Fibroblast of mammary gland (primary cell): Measurements from ENCODE around the gene UBTD2.
"Not testable (repeated sequence)": the region's sequence is repeated elsewhere in the genome, so short reads cannot be mapped to it uniquely, and the experiment has no call there.

Experiments used
- DNase-seq: peaks from one replicate; pipeline ENCODE4 v3.0.0-alpha.2; 2010; ENCODE audit warnings: low read depth
- H3K4me3 ChIP-seq: 2 replicates; pipeline ENCODE4 v1.5.1; 2011; ENCODE audit warnings: low read depth, mild to moderate bottlenecking, low read length, moderate library complexity; ENCODE audit not compliant: control insufficient read depth
- TF ChIP-seq, protein P1 (sequence below): conservative IDR thresholded peaks from 2 replicates; pipeline ENCODE4 v1.5.1; 2011; ENCODE audit warnings: low read depth, low read length, inconsistent platforms; ENCODE audit not compliant: control insufficient read depth, insufficient read depth

The UBTD2 gene, protein sequence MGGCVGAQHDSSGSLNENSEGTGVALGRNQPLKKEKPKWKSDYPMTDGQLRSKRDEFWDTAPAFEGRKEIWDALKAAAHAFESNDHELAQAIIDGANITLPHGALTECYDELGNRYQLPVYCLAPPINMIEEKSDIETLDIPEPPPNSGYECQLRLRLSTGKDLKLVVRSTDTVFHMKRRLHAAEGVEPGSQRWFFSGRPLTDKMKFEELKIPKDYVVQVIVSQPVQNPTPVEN

DNA sequence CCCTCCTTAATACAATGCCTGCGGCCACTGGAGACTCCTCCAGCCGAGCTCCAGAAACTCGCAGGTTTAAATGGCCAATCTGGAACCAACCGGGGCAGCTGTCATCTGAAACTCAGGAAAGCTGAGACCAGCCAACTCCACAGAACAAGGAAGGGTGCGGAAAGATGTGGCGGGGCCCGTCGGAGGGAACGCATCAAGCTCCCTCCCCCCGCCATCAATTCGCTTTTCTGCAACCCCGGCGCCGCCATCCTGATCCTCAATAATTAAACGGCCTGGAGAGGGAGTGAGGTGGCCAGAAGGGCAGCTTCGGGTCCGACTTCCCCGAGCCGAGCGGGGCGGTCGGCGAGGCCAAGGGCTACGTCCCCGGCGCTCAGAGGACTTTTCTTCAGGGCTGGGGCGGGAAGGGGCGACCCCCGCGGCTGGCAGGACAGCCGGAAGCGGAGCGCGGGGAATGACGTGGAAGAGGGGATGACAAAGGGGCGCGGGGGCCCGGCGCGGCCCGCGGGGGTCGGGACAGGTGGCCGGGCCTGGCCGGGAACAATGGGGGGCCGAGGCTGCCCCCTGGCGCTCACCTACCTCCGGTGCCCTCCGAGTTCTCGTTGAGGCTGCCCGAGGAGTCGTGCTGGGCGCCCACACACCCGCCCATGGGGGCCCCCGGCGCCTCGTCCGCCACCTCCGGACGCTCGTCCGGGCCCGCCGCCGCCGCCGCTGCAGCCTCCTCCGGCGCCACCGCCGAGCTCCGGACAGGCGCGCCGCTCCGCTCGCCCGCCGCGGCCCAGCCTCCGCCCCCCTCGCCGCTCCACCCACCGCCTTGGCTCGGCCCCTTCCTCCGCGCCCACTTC, at the start of gene UBTD2:
Gene UBTD2 (minus strand): TSS at position 745 of the 842 bp plus-strand sequence. CDS start 99 bp downstream, at position 646.
- TF ChIP-seq, protein P1, sequence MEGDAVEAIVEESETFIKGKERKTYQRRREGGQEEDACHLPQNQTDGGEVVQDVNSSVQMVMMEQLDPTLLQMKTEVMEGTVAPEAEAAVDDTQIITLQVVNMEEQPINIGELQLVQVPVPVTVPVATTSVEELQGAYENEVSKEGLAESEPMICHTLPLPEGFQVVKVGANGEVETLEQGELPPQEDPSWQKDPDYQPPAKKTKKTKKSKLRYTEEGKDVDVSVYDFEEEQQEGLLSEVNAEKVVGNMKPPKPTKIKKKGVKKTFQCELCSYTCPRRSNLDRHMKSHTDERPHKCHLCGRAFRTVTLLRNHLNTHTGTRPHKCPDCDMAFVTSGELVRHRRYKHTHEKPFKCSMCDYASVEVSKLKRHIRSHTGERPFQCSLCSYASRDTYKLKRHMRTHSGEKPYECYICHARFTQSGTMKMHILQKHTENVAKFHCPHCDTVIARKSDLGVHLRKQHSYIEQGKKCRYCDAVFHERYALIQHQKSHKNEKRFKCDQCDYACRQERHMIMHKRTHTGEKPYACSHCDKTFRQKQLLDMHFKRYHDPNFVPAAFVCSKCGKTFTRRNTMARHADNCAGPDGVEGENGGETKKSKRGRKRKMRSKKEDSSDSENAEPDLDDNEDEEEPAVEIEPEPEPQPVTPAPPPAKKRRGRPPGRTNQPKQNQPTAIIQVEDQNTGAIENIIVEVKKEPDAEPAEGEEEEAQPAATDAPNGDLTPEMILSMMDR = no peak
- DNase-seq = peak; percentile 59
- H3K4me3 ChIP-seq = peak within 1 kb of the TSS; percentile 72

DNA sequence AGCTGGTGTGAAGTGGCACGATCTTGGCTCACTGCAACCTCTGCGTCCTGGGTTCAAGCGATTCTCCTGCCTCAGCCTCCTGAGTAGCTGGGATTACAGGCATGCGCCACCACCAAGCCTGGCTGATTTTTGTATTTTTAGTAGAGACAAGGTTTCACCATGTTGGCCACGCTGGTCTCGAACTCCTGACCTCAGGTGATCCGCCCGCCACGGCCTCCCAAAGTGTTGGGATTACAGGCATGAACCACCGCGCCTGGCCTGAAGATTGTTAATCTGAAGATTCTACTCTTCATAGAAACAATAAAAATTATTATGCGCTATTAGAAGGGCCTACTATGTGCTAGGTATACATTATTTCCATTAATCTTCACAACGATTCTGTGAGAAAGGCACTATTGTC, 43.3 kb upstream of the UBTD2 start:
- H3K4me3 ChIP-seq, DNase-seq: not testable (repeated sequence)

DNA sequence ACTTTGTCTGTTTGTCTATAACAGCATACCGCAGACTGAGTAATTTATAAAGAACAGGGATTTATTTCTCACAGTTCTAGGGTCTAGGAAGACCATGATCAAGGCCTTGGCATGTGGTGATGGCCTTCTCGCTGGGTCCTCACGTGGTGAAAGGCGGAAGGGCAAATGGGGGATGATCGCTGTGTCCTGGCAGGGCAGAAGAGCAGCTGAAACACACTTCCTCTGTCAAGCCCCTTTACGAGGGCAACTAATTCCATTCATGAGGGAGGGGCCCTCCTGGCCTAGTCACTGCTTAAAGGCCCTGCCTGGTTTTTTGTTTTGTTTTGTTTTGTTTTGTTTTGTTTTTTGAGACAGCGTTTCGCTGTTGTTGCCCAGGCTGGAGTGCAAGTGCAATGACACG, 41.9 kb upstream of the UBTD2 start:
- DNase-seq = no peak
- H3K4me3 ChIP-seq = no peak overlapping the region
- TF ChIP-seq, protein P1 = no peak

DNA sequence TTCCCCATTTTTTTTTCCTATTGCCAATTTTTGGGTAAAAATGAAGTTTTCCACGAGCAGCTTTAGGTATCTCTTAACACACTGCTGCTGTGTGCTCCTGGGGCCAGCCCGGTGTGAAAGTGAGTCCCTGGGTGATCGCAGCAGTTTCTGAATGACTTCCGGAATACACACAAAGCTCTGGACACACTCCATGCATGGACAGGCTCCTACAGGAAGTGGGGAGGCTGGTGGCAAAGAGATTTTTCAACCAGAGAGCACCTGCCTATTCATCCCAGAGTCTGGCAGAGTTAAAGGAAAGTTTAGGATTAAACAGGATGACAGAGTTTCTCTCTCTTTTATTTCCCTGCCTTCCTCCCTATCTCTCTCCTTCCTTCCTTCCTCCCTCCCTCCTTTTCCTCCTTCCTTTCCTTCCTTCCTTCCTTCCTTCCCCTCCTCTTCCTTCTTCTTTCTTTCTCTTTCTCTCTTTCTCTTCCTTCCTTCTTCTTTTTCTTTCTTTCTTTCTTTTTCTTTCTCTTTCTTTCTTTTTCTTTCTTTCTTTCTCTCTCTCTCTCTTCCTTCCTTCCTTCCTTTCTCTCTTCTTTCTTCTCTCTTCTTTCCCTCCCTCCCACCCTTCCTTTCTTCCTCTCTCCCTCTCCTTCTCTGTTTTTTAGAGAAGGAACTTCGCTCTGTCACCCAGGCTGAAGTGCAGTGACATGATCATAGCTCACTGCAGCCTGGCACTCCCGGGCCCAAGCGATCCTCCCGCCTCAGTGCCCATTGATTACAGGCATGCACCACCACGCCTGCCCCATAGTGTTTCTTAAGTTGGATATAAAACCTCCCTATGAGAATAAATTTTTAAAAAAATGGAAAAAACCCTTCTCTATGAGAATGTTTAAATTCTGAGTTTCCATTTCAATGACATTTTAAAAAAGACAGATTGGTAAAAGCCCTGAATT, 38.7 kb upstream of the UBTD2 start:
- TF ChIP-seq, protein P1 = no peak
- H3K4me3 ChIP-seq = no peak overlapping the region
- no peak for DNase-seq

DNA sequence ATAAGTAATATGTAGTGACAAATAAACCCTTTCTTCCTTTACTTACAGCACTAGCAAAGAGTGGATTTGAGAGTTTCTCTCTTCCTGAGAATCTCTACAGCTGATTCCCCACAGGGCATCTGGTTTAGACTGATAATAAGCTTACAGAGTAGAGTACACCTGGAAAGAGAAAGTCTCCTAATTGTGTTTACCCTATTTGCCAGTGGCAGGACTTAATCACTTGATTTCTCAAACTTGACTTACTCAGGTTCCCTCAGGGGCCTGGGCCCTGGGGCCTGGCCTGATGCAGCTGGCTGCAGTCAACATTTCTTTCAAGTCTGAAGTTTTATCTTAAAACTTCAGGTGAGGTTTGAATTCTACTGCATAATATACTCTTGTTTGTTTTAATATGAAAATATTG, 38.0 kb upstream of the UBTD2 start:
- no peak overlapping the region for H3K4me3 ChIP-seq
- TF ChIP-seq, protein P1 = no peak
- no peak for DNase-seq

DNA sequence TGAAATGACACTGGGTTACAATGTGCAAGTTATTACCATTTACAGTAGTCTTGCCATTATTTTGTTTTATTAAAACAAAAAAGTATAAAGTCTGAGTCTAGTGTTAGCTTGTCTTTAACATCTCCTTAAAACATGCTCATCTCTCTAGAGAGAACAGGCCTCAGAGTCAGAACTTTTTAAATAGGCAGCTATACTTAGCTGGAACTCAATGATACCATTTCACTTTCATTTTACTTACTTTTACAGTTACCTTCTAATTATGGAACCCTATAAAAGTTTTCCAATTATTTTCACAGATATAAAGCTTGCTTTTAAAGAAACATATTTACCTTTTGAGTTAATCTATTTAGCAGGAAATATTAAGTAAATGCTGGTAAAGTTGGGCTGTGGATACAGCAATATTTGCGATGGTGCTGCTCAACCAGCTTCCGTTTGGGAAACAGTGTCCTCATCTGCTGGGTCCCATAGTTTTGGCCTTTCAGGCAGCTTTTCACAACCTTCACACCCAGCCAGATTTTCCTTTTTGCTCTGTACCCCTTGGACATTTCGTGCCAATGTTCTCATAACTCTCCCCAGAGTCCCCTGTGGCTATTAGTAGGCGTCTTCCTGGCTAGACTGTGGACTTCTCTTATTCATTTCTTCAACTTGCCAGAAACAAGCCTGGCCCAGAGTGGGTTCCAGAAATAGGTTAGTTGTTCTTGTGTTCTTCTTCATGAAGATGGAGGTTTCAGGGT, 36.3 kb upstream of the UBTD2 start:
- peak; percentile 53 for DNase-seq
- H3K4me3 ChIP-seq = no peak overlapping the region
- TF ChIP-seq, protein P1 = no peak
